GM23338 (cell line): ENCODE data around the gene MELK. TPM values are rescaled to one million over a fixed set of nuclear protein-coding genes. Genes with fewer than 3 reads are reported as not detected.

Experiments
- ATAC-seq: fragments of 200-7000 bp; cut with Tn5 transposase; 3 replicates; pipeline ENCODE4 v1.9.1; 2020
- DNase-seq: peaks from one replicate; pipeline ENCODE4 v3.0.0-alpha.2; 2015; ENCODE audit warnings: low spot score
- H2AFZ ChIP-seq: fragments of 200-600 bp; sonication (generic); 2 replicates; pipeline ENCODE4 v1.8.0; 2016; ENCODE audit warnings: antibody characterized with exemption, mild to moderate bottlenecking, moderate library complexity
- H3F3A ChIP-seq: fragments of 200-600 bp; sonication (generic); replicated peaks from 2 replicates; pipeline ENCODE4 v1.8.0; 2017; ENCODE audit warnings: antibody characterized with exemption, mixed run types, low read depth
- H3K27ac ChIP-seq: fragments of 200-600 bp; sonication (generic); 2 replicates; pipeline ENCODE4 v1.6.1; 2016; ENCODE audit warnings: low read depth
- H3K27me3 ChIP-seq: fragments of 200-600 bp; sonication (generic); 2 replicates; pipeline ENCODE4 v1.8.0; 2016; ENCODE audit warnings: mild to moderate bottlenecking, mixed run types, moderate library complexity; ENCODE audit not compliant: insufficient read depth
- H3K36me3 ChIP-seq: fragments of 200-600 bp; sonication (generic); 2 replicates; pipeline ENCODE4 v1.8.0; 2016; ENCODE audit warnings: mild to moderate bottlenecking; ENCODE audit not compliant: insufficient read depth
- H3K4me1 ChIP-seq: fragments of 200-600 bp; sonication (generic); 2 replicates; pipeline ENCODE4 v1.8.0; 2016; ENCODE audit warnings: mild to moderate bottlenecking, moderate library complexity; ENCODE audit not compliant: insufficient read depth
- H3K4me2 ChIP-seq: fragments of 200-600 bp; sonication (generic); 2 replicates; pipeline ENCODE4 v1.7.1; 2017; ENCODE audit warnings: mixed run types
- H3K4me3 ChIP-seq: fragments of 200-600 bp; sonication (generic); 2 replicates; pipeline ENCODE4 v1.6.1; 2016; ENCODE audit warnings: mixed run types
- H3K79me2 ChIP-seq: fragments of 200-600 bp; sonication (generic); replicated peaks from 2 replicates; pipeline ENCODE4 v1.8.0; 2017; ENCODE audit warnings: mild to moderate bottlenecking; ENCODE audit not compliant: insufficient read depth
- H3K9me2 ChIP-seq: fragments of 200-600 bp; sonication (generic); 2 replicates; pipeline ENCODE4 v1.8.0; 2017; ENCODE audit not compliant: insufficient read depth
- H4K20me1 ChIP-seq: fragments of 200-600 bp; sonication (generic); replicated peaks from 2 replicates; pipeline ENCODE4 v1.8.0; 2017; ENCODE audit warnings: mild to moderate bottlenecking; ENCODE audit not compliant: insufficient read depth
- H3K27ac Mint-ChIP-seq: 2 replicates; pipeline ENCODE4 v1.8.0; 2020; ENCODE audit warnings: inconsistent platforms, mild to moderate bottlenecking, moderate library complexity, mixed read lengths
- H3K27me3 Mint-ChIP-seq: 3 replicates; pipeline ENCODE4 v1.8.0; 2022; ENCODE audit warnings: low read depth, mild to moderate bottlenecking, moderate library complexity, mixed read lengths, inconsistent platforms; ENCODE audit not compliant: insufficient read depth, poor library complexity
- H3K36me3 Mint-ChIP-seq: 3 replicates; pipeline ENCODE4 v1.8.0; 2021; ENCODE audit warnings: low read depth, mild to moderate bottlenecking, inconsistent platforms, moderate library complexity, mixed read lengths
- H3K4me1 Mint-ChIP-seq: 3 replicates; pipeline ENCODE4 v1.8.0; 2020; ENCODE audit warnings: mild to moderate bottlenecking, inconsistent platforms, mixed read lengths
- H3K4me3 Mint-ChIP-seq: 3 replicates; pipeline ENCODE4 v1.8.0; 2021; ENCODE audit warnings: moderate library complexity, mild to moderate bottlenecking, inconsistent platforms, mixed read lengths
- H3K9me3 Mint-ChIP-seq: 3 replicates; pipeline ENCODE4 v1.8.0; 2020; ENCODE audit warnings: moderate library complexity, mild to moderate bottlenecking, inconsistent platforms, mixed read lengths
- CREB1 ChIP-seq: fragments of 250-450 bp; sonication (Bioruptor Pico); IDR thresholded peaks from 2 replicates; pipeline ENCODE4 v1.5.0; 2020; ENCODE audit warnings: low read depth, mild to moderate bottlenecking, moderate library complexity
- EZH2phosphoT487 ChIP-seq: fragments of 200-600 bp; sonication (generic); IDR thresholded peaks from one replicate; pipeline ENCODE4 v1.8.1; 2018; ENCODE audit warnings: antibody characterized with exemption; ENCODE audit not compliant: unreplicated experiment
- JUNB ChIP-seq: IDR thresholded peaks from one replicate; pipeline ENCODE4 v1.6.1; 2016; ENCODE audit warnings: antibody characterized with exemption; ENCODE audit not compliant: unreplicated experiment
- NANOG ChIP-seq: IDR thresholded peaks from 2 replicates; pipeline ENCODE4 v1.6.1; 2016; ENCODE audit warnings: antibody characterized with exemption, borderline replicate concordance
- POLR2AphosphoS5 ChIP-seq: IDR thresholded peaks from 2 replicates; pipeline ENCODE4 v1.6.1; 2016; ENCODE audit warnings: antibody characterized with exemption, low read depth
- REST ChIP-seq: IDR thresholded peaks from one replicate; pipeline ENCODE4 v1.6.1; 2018; ENCODE audit warnings: antibody characterized with exemption; ENCODE audit not compliant: unreplicated experiment
- STAT1 ChIP-seq: IDR thresholded peaks from one replicate; pipeline ENCODE4 v1.6.1; 2016; ENCODE audit warnings: antibody characterized with exemption; ENCODE audit not compliant: unreplicated experiment
- ZNF114 ChIP-seq: fragments of 250-450 bp; sonication (Bioruptor Pico); IDR thresholded peaks from 2 replicates; pipeline ENCODE4 v1.5.0; 2020; ENCODE audit warnings: mild to moderate bottlenecking, moderate library complexity
- polyA plus RNA-seq: library from polyadenylated mRNA; unstranded; fragments of >200 nt; fragmentation: Nextera tagmentation; extraction: Ambion mirVana; gene quantifications from 2 replicates; pipeline ENCODE4 v1.2.1, GENCODE V29; 2016
- total RNA-seq: library from RNA; depleted of rRNA; stranded (reverse); fragments of >200 nt; shearing (Covaris generic); gene quantifications from 2 replicates; pipeline ENCODE4 v1.2.3, GENCODE V29; 2014
- TF ChIP-seq, protein P1 (sequence below), 2 experiments: fragments of 200-600 bp in 1 of 2; sonication (generic) in 1 of 2; conservative IDR thresholded peaks; 2 replicates each; pipeline versions ENCODE4 v1.5.1 to v1.6.1; 2016 to 2017; ENCODE audit warnings: antibody characterized with exemption in 2 of 2, low read depth in 2 of 2, mild to moderate bottlenecking in 2 of 2, moderate library complexity in 1 of 2
- TF ChIP-seq, protein P2 (sequence below): fragments of 250-450 bp; sonication (Bioruptor Pico); IDR thresholded peaks from 2 replicates; pipeline ENCODE4 v1.5.0; 2020; ENCODE audit warnings: mild to moderate bottlenecking, moderate library complexity
- TF ChIP-seq, protein P3 (sequence below): IDR thresholded peaks from 2 replicates; pipeline ENCODE4 v1.6.1; 2016; ENCODE audit warnings: antibody characterized with exemption

Gene MELK
- total and polyA plus RNA-seq, 2 experiments from 2014 or later = 37.2 to 55.7 TPM

DNA sequence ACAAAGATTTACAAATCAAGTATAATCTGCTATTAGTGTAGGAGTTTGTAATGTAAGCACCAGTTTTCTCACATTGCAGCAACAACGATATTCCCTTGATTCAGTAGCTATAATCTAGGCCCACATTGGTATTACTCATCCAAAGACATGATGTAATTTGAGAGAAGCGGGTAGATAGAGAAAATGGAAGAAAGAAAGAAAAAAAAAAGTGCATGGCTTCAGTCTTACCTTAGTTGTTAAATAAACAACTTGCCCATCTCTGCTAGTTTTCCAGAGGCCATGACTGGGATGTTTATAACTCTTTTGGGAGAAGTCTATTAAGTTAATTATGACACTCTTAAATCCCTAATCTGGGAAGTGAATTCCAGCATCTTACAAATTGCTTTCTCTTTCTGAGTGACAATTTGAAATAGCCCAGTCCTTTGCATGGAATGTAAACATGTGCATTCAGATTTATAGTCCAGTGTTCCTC, 2.8 kb downstream of the MELK start:
- H3K4me1 Mint-ChIP-seq = peaks cover 16% of the 10 kb centered on the region
- Histone ChIP-seq H4K20me1 (peaks cover 18% of the 10 kb centered on the region), H3K9me2 (peaks cover 4% of the 10 kb centered on the region; the same call in 1 of the 2 replicates), H3K4me3 (no peak overlapping the region), H3K79me2 (peaks cover 75% of the 10 kb centered on the region), H3K4me1 (peaks cover 8% of the 10 kb centered on the region), H3K27ac (no peak overlapping the region), H3K4me2 (no peak overlapping the region), H3K36me3 (no peaks in the 10 kb centered on the region), H3K27me3 (no peaks in the 10 kb centered on the region), H3F3A (0 out of 2 replicates have a peak, but pooled peaks cover 4% of the 10 kb centered on the region), H2AFZ (no peak overlapping the region)
- H3K27me3 Mint-ChIP-seq = peaks cover 10% of the 10 kb centered on the region
- 0 out of 3 replicates have a peak, but pooled peaks cover 2% of the 10 kb centered on the region for H3K9me3 Mint-ChIP-seq
- TF ChIP-seq NANOG (no peak), STAT1 (no peak), REST (no peak), CREB1 (CRISPR knock-in tag) (no peak), POLR2AphosphoS5 (no peak), JUNB (no peak), ZNF114 (CRISPR knock-in tag) (no peak), EZH2phosphoT487 (no peak)
- TF ChIP-seq, protein P1, sequence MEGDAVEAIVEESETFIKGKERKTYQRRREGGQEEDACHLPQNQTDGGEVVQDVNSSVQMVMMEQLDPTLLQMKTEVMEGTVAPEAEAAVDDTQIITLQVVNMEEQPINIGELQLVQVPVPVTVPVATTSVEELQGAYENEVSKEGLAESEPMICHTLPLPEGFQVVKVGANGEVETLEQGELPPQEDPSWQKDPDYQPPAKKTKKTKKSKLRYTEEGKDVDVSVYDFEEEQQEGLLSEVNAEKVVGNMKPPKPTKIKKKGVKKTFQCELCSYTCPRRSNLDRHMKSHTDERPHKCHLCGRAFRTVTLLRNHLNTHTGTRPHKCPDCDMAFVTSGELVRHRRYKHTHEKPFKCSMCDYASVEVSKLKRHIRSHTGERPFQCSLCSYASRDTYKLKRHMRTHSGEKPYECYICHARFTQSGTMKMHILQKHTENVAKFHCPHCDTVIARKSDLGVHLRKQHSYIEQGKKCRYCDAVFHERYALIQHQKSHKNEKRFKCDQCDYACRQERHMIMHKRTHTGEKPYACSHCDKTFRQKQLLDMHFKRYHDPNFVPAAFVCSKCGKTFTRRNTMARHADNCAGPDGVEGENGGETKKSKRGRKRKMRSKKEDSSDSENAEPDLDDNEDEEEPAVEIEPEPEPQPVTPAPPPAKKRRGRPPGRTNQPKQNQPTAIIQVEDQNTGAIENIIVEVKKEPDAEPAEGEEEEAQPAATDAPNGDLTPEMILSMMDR (conservative IDR thresholded peaks at IDR 0.05; ENCODE audit: low read depth in 2 of 2) = no peak
- TF ChIP-seq, protein P2, sequence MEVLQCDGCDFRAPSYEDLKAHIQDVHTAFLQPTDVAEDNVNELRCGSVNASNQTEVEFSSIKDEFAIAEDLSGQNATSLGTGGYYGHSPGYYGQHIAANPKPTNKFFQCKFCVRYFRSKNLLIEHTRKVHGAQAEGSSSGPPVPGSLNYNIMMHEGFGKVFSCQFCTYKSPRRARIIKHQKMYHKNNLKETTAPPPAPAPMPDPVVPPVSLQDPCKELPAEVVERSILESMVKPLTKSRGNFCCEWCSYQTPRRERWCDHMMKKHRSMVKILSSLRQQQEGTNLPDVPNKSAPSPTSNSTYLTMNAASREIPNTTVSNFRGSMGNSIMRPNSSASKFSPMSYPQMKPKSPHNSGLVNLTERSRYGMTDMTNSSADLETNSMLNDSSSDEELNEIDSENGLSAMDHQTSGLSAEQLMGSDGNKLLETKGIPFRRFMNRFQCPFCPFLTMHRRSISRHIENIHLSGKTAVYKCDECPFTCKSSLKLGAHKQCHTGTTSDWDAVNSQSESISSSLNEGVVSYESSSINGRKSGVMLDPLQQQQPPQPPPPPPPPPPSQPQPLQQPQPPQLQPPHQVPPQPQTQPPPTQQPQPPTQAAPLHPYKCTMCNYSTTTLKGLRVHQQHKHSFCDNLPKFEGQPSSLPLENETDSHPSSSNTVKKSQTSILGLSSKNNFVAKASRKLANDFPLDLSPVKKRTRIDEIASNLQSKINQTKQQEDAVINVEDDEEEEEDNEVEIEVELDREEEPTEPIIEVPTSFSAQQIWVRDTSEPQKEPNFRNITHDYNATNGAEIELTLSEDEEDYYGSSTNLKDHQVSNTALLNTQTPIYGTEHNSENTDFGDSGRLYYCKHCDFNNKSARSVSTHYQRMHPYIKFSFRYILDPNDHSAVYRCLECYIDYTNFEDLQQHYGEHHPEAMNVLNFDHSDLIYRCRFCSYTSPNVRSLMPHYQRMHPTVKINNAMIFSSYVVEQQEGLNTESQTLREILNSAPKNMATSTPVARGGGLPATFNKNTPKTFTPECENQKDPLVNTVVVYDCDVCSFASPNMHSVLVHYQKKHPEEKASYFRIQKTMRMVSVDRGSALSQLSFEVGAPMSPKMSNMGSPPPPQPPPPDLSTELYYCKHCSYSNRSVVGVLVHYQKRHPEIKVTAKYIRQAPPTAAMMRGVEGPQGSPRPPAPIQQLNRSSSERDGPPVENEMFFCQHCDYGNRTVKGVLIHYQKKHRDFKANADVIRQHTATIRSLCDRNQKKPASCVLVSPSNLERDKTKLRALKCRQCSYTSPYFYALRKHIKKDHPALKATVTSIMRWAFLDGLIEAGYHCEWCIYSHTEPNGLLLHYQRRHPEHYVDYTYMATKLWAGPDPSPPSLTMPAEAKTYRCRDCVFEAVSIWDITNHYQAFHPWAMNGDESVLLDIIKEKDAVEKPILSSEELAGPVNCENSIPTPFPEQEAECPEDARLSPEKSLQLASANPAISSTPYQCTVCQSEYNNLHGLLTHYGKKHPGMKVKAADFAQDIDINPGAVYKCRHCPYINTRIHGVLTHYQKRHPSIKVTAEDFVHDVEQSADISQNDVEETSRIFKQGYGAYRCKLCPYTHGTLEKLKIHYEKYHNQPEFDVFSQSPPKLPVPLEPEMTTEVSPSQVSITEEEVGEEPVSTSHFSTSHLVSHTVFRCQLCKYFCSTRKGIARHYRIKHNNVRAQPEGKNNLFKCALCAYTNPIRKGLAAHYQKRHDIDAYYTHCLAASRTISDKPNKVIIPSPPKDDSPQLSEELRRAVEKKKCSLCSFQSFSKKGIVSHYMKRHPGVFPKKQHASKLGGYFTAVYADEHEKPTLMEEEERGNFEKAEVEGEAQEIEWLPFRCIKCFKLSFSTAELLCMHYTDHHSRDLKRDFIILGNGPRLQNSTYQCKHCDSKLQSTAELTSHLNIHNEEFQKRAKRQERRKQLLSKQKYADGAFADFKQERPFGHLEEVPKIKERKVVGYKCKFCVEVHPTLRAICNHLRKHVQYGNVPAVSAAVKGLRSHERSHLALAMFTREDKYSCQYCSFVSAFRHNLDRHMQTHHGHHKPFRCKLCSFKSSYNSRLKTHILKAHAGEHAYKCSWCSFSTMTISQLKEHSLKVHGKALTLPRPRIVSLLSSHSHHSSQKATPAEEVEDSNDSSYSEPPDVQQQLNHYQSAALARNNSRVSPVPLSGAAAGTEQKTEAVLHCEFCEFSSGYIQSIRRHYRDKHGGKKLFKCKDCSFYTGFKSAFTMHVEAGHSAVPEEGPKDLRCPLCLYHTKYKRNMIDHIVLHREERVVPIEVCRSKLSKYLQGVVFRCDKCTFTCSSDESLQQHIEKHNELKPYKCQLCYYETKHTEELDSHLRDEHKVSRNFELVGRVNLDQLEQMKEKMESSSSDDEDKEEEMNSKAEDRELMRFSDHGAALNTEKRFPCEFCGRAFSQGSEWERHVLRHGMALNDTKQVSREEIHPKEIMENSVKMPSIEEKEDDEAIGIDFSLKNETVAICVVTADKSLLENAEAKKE (CRISPR knock-in tag) = no peak
- TF ChIP-seq, protein P3, sequence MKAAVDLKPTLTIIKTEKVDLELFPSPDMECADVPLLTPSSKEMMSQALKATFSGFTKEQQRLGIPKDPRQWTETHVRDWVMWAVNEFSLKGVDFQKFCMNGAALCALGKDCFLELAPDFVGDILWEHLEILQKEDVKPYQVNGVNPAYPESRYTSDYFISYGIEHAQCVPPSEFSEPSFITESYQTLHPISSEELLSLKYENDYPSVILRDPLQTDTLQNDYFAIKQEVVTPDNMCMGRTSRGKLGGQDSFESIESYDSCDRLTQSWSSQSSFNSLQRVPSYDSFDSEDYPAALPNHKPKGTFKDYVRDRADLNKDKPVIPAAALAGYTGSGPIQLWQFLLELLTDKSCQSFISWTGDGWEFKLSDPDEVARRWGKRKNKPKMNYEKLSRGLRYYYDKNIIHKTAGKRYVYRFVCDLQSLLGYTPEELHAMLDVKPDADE = no peak
- H3K36me3 Mint-ChIP-seq = peaks cover 27% of the 10 kb centered on the region
- DNase-seq (no peak), ATAC-seq (no peak)
- no peak overlapping the region for H3K27ac Mint-ChIP-seq
- H3K4me3 Mint-ChIP-seq = peak overlapping the region; percentile 18; the same call in 1 of the 3 replicates
